Gastrocnemius medialis (tissue), 4 donors: ENCODE results near the gene ZBTB7C. TPM values are rescaled to one million over a fixed set of nuclear protein-coding genes. Genes with fewer than 3 reads are reported as not detected.
A peak's percentile ranks its signal among the peaks of the same experiment; 100 is the strongest.

Experiments
- ATAC-seq, 2 donors: fragments of 150-250 bp; one replicate each; pipeline ENCODE4 v1.9.1; 2016
- DNase-seq, 2 donors: peaks; one replicate each; pipeline ENCODE4 v3.0.0-alpha.2; 2019
- H3K27ac ChIP-seq, 4 donors: fragments of 200-600 bp; sonication (generic); 1 replicate in 1 of 4; 2 replicates in 3 of 4; pipeline ENCODE4 v1.5.1; 2016 to 2018; ENCODE audit warnings: mild to moderate bottlenecking in 2 of 4, moderate library complexity in 1 of 4
- H3K27me3 ChIP-seq, 3 donors: fragments of 200-600 bp; sonication (generic) in 2 of 3; 1 replicate in 1 of 3; 2 replicates in 2 of 3; pipeline versions ENCODE4 v1.5.1 to v1.6.0; 2016 to 2019; ENCODE audit warnings: mild to moderate bottlenecking in 1 of 3, moderate library complexity in 1 of 3
- H3K36me3 ChIP-seq, 2 donors: fragments of 200-600 bp; sonication (generic) in 1 of 2; one replicate each; pipeline ENCODE4 v1.5.1; 2017 to 2018
- H3K4me1 ChIP-seq, 2 donors: fragments of 200-600 bp; sonication (generic) in 1 of 2; one replicate each; pipeline ENCODE4 v1.5.1; 2016 to 2017; ENCODE audit warnings: mild to moderate bottlenecking in 2 of 2
- H3K4me3 ChIP-seq, 4 donors: fragments of 200-600 bp; sonication (generic) in 3 of 4; 1 replicate in 1 of 4; 2 replicates in 3 of 4; pipeline ENCODE4 v1.5.1; 2016 to 2019; ENCODE audit warnings: mild to moderate bottlenecking in 2 of 4
- H3K9me3 ChIP-seq, 3 donors: fragments of 200-600 bp; sonication (generic) in 2 of 3; 1 replicate in 1 of 3; 2 replicates in 2 of 3; pipeline ENCODE4 v1.5.1; 2016 to 2019
- CTCF ChIP-seq, 5 experiments: fragments of 450-650 bp in 3 of 5; fragments of 200-600 bp in 2 of 5; sonication (generic) in 2 of 5; IDR thresholded peaks in 4 of 5; conservative IDR thresholded peaks in 1 of 5; 1 replicate in 4 of 5; 2 replicates in 1 of 5; pipeline ENCODE4 v1.5.1; 2016 to 2019; ENCODE audit warnings: antibody characterized with exemption in 5 of 5, mild to moderate bottlenecking in 3 of 5, moderate library complexity in 3 of 5
- POLR2A ChIP-seq, 2 donors: fragments of 450-650 bp; IDR thresholded peaks; one replicate each; pipeline ENCODE4 v1.6.1; 2017; ENCODE audit warnings: antibody characterized with exemption in 2 of 2, mild to moderate bottlenecking in 2 of 2, moderate library complexity in 2 of 2
- in situ Hi-C, 4 donors: fragments of 200-750 bp; cut with MboI; loops; one replicate each; pipeline versions ENCODE4 v1.15.0 to v1.8.0; 2017; ENCODE audit warnings: low sequenced_read_pairs in 4 of 4
- intact Hi-C: fragments of 100-400 bp; cut with DNase I; formaldehyde crosslinking; loops from one replicate; pipeline ENCODE4 v1.15.1; 2023; ENCODE audit warnings: low total_unique reads
- total RNA-seq, 4 donors: library from RNA; depleted of rRNA; stranded (reverse); fragments of >200 nt; gene quantifications; one replicate each; pipeline versions ENCODE4 v1.1.0 to v1.2.3, GENCODE V29; 2016

ZBTB7C gene
- total RNA-seq, 4 donors from 2014 or later, result 0.53 to 12.3 (median 1.1) TPM

GRCh38 chr18:48356909-48357631 lies 52.1 kb downstream of the ZBTB7C start:
- no peak overlapping the region for H3K4me3 ChIP-seq
- in situ Hi-C loops (no loop called here), intact Hi-C loops (no loop called here)
- no peak for DNase-seq
- no peak for ATAC-seq
- TF ChIP-seq CTCF (IDR thresholded peaks at IDR 0.05 in 4 of 5, conservative IDR thresholded peaks at IDR 0.05 in 1 of 5) (no peak), POLR2A (IDR thresholded peaks at IDR 0.05) (no peak)
- H3K27me3 ChIP-seq, result no peaks in the 10 kb centered on the region
- H3K27ac ChIP-seq, result no peak overlapping the region
- no peaks in the 10 kb centered on the region for H3K36me3 ChIP-seq
- no peaks in the 10 kb centered on the region for H3K4me1 ChIP-seq
- H3K9me3 ChIP-seq, result no peaks in the 10 kb centered on the region

- Histone ChIP-seq H3K27ac (no peak overlapping the region), H3K36me3 (no peaks in the 10 kb centered on the region), H3K27me3 (no peaks in the 10 kb centered on the region), H3K9me3 (no peaks in the 10 kb centered on the region), H3K4me1 (no peaks in the 10 kb centered on the region), H3K4me3 (no peak overlapping the region)
- no peak for TF ChIP-seq CTCF (IDR thresholded peaks at IDR 0.05 in 4 of 5, conservative IDR thresholded peaks at IDR 0.05 in 1 of 5)
- TF ChIP-seq POLR2A (IDR thresholded peaks at IDR 0.05), result no peak
- ATAC-seq (no peak), DNase-seq (no peak)
- in situ Hi-C loops (no loop called here), intact Hi-C loops (no loop called here)
Observed at GRCh38 chr18:48356151-48356745, 52.9 kb downstream of the ZBTB7C start.

GRCh38 chr18:48355276-48356115 lies 53.7 kb downstream of the ZBTB7C start:
- DNase-seq (no peak), ATAC-seq (peak in 1 of 2 donors; percentile 33)
- intact Hi-C loops (no loop called here), in situ Hi-C loops (no loop called here)
- H3K27me3 ChIP-seq, result no peaks in the 10 kb centered on the region
- TF ChIP-seq CTCF (IDR thresholded peaks at IDR 0.05 in 4 of 5, conservative IDR thresholded peaks at IDR 0.05 in 1 of 5), result no peak
- H3K9me3 ChIP-seq, result no peaks in the 10 kb centered on the region
- H3K4me3 ChIP-seq, result no peak overlapping the region
- no peaks in the 10 kb centered on the region for H3K36me3 ChIP-seq
- H3K27ac ChIP-seq, result no peak overlapping the region
- H3K4me1 ChIP-seq, result no peaks in the 10 kb centered on the region

GRCh38 chr18:48354746-48355260 lies 54.4 kb downstream of the ZBTB7C start:
- Histone ChIP-seq H3K27me3 (no peaks in the 10 kb centered on the region), H3K36me3 (no peaks in the 10 kb centered on the region), H3K27ac (no peak overlapping the region), H3K4me1 (no peaks in the 10 kb centered on the region), H3K4me3 (no peak overlapping the region), H3K9me3 (no peaks in the 10 kb centered on the region)
- DNase-seq (no peak), ATAC-seq (no peak)
- intact Hi-C loops, result no loop called here
- in situ Hi-C loops, result no loop called here
- TF ChIP-seq CTCF (IDR thresholded peaks at IDR 0.05 in 4 of 5, conservative IDR thresholded peaks at IDR 0.05 in 1 of 5), result no peak
- no peak for TF ChIP-seq POLR2A (IDR thresholded peaks at IDR 0.05)
